ENCODE measurements around the gene NR2F2.

- TF ChIP-seq FOXM1 (IDR thresholded peaks at IDR 0.05; ENCODE audit: borderline replicate concordance) = no peak
- TF ChIP-seq BHLHE40 (IDR thresholded peaks at IDR 0.05; ENCODE audit: borderline replicate concordance) = no peak
- TF ChIP-seq SP1 (IDR thresholded peaks at IDR 0.05) = no peak
- TF ChIP-seq HDGF (IDR thresholded peaks at IDR 0.05; ENCODE audit: borderline replicate concordance) = no peak
- no peak for TF ChIP-seq ELF4 (IDR thresholded peaks at IDR 0.05)
- TF ChIP-seq SUZ12 (IDR thresholded peaks at IDR 0.05) = no peak
Measured at GRCh38 chr15:96334017-96334704, 3.7 kb downstream of the NR2F2 start.
